Loucy (cell line): Measurements from ENCODE around the gene CERS6.

Experiments used
- CTCF ChIP-seq: fragments of 200-600 bp; sonication (generic); conservative IDR thresholded peaks from 2 replicates; pipeline ENCODE4 v1.5.1; 2014; ENCODE audit warnings: mild to moderate bottlenecking, antibody characterized with exemption, low read length
- EZH2phosphoT487 ChIP-seq: fragments of 200-600 bp; IDR thresholded peaks from 2 replicates; pipeline ENCODE4 v1.6.1; 2018; ENCODE audit warnings: antibody characterized with exemption, mild to moderate bottlenecking, moderate library complexity, borderline replicate concordance

GRCh38 chr2:168821992-168822391 is 365.9 kb downstream of the CERS6 start:
- TF ChIP-seq CTCF (no peak), EZH2phosphoT487 (no peak)
